ENCODE measurements around the gene RPS2.

RPS2 gene

GRCh38 chr16:1953734-1954133, 10.9 kb downstream of the RPS2 start:
- TF ChIP-seq TAF1 (IDR thresholded peaks at IDR 0.05; ENCODE audit: low read depth) (no peak), EGR1 (IDR thresholded peaks at IDR 0.05) (no peak), NFIC (IDR thresholded peaks at IDR 0.05) (no peak), REST (IDR thresholded peaks at IDR 0.05; ENCODE audit: low read depth) (no peak), RAD21 (IDR thresholded peaks at IDR 0.05; ENCODE audit: low read depth) (no peak), FOXM1 (IDR thresholded peaks at IDR 0.05; ENCODE audit: borderline replicate concordance, low read depth) (no peak), TCF12 (IDR thresholded peaks at IDR 0.05; ENCODE audit: low read depth) (no peak), CEBPB (IDR thresholded peaks at IDR 0.05) (no peak), TEAD4 (IDR thresholded peaks at IDR 0.05) (no peak), EP300 (IDR thresholded peaks at IDR 0.05; ENCODE audit: borderline replicate concordance) (no peak), CREB1 (IDR thresholded peaks at IDR 0.05; ENCODE audit: low read depth) (no peak)

GRCh38 chr16:1950559-1950958, 14.1 kb downstream of the RPS2 start:
- TF ChIP-seq USF1 (IDR thresholded peaks at IDR 0.05) (no peak), TCF12 (IDR thresholded peaks at IDR 0.05; ENCODE audit: low read depth) (no peak), CREB1 (IDR thresholded peaks at IDR 0.05; ENCODE audit: low read depth) (no peak), CEBPB (IDR thresholded peaks at IDR 0.05) (no peak)

GRCh38 chr16:1950047-1950446, 14.6 kb downstream of the RPS2 start:
- no peak for TF ChIP-seq TEAD4 (IDR thresholded peaks at IDR 0.05)
- TF ChIP-seq EP300 (IDR thresholded peaks at IDR 0.05; ENCODE audit: borderline replicate concordance), result no peak
- TF ChIP-seq NFIC (IDR thresholded peaks at IDR 0.05), result no peak
- no peak for TF ChIP-seq YY1 (IDR thresholded peaks at IDR 0.05; ENCODE audit: low read depth)
- TF ChIP-seq REST (IDR thresholded peaks at IDR 0.05; ENCODE audit: low read depth), result no peak
- no peak for TF ChIP-seq FOXM1 (IDR thresholded peaks at IDR 0.05; ENCODE audit: borderline replicate concordance, low read depth)
- TF ChIP-seq CREB1 (IDR thresholded peaks at IDR 0.05; ENCODE audit: low read depth), result no peak
- no peak for TF ChIP-seq MAX (IDR thresholded peaks at IDR 0.05)
- no peak for TF ChIP-seq USF1 (IDR thresholded peaks at IDR 0.05)
- no peak for TF ChIP-seq CEBPB (IDR thresholded peaks at IDR 0.05)
- TF ChIP-seq ZBTB7A (IDR thresholded peaks at IDR 0.05; ENCODE audit: low read depth), result no peak
- TF ChIP-seq TCF12 (IDR thresholded peaks at IDR 0.05; ENCODE audit: low read depth), result no peak
- TF ChIP-seq TAF1 (IDR thresholded peaks at IDR 0.05; ENCODE audit: low read depth), result no peak
- no peak for TF ChIP-seq RAD21 (IDR thresholded peaks at IDR 0.05; ENCODE audit: low read depth)
- no peak for TF ChIP-seq EGR1 (IDR thresholded peaks at IDR 0.05)

- TF ChIP-seq REST (IDR thresholded peaks at IDR 0.05; ENCODE audit: low read depth) (no peak), MAX (IDR thresholded peaks at IDR 0.05) (no peak), USF1 (IDR thresholded peaks at IDR 0.05) (no peak), TCF12 (IDR thresholded peaks at IDR 0.05; ENCODE audit: low read depth) (no peak), NFIC (IDR thresholded peaks at IDR 0.05) (no peak), CREB1 (IDR thresholded peaks at IDR 0.05; ENCODE audit: low read depth) (no peak), CEBPB (IDR thresholded peaks at IDR 0.05) (no peak)
These were observed 15.1 kb downstream of the RPS2 start for GRCh38 chr16:1949507-1949906.

GRCh38 chr16:1947369-1947670, 17.3 kb downstream of the RPS2 start:
- no peak for TF ChIP-seq CREB1 (IDR thresholded peaks at IDR 0.05; ENCODE audit: low read depth)
- no peak for TF ChIP-seq ZBTB7A (IDR thresholded peaks at IDR 0.05; ENCODE audit: low read depth)
- TF ChIP-seq EGR1 (IDR thresholded peaks at IDR 0.05), result no peak
- no peak for TF ChIP-seq RAD21 (IDR thresholded peaks at IDR 0.05; ENCODE audit: low read depth)
- TF ChIP-seq FOXM1 (IDR thresholded peaks at IDR 0.05; ENCODE audit: borderline replicate concordance, low read depth), result no peak
- TF ChIP-seq MAX (IDR thresholded peaks at IDR 0.05), result no peak
- no peak for TF ChIP-seq TAF1 (IDR thresholded peaks at IDR 0.05; ENCODE audit: low read depth)
- no peak for TF ChIP-seq USF1 (IDR thresholded peaks at IDR 0.05)
- no peak for TF ChIP-seq YY1 (IDR thresholded peaks at IDR 0.05; ENCODE audit: low read depth)
